Fibroblast of skin of right biceps (primary cell): Measurements from ENCODE around the gene DNAAF2.
A peak's percentile ranks its signal among the peaks of the same experiment; 100 is the strongest.
"Not testable (repeated sequence)": the region's sequence is repeated elsewhere in the genome, so short reads cannot be mapped to it uniquely, and the experiment has no call there.

Experiments used
- DNase-seq: peaks from one replicate; pipeline ENCODE4 v3.0.0-alpha.2; 2013

The DNAAF2 gene

DNA sequence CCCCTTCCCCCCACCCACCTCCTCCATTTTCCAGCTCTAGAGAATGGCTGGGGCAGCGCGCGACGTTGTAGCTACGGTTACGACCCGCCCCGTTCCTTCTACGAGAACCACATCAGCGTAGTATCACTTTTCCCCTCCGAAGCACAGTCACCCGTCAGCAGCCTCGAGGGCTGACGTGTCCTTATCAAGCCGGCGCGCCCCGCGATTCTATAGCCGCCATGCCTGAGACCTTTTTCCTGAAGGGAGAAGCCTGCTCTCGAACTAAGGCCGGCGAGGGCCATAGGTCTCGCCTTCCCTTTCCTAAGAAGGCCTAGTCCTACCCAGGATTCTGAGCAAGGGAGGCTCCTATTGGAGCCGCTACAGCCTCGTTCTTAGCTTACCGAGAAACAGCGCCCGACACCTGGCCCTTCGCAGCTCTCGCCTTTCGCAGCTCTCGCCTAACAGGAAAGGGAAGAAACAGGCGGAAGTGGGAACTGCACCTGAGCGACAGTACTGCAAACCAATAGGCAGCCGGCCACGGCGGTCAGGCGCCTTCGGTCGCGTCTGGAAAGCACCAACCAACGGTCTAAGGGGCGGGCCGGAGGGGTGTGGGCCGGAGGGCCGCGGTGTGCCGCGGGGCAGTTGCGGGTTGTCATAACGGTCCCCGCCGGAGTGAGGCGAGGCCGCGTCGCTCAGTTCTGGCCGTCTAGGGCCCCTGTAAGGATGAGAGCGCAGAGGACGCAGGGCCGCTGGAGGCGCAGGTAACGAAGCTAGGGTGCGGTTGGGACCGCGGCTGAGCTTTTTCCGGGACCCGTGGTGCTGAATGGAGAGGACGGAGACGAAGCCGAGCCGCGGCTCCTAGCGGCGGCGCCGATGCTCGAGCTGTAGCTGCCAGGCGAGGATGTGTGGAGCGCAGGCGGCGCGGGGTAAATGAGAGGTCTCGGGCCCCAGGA lies 14.6 kb downstream of the DNAAF2 start, which contains the start of the genes MGAT2 and RPL36AL:
TSS of gene MGAT2 (plus strand) at position 618 of the 932 bp plus-strand sequence. CDS start 470 bp downstream, outside the sequence.
TSS of gene RPL36AL (minus strand) at position 445 of the 932 bp plus-strand sequence. CDS start 1,522 bp downstream, outside the sequence.
- peak; percentile 99 for DNase-seq

DNA sequence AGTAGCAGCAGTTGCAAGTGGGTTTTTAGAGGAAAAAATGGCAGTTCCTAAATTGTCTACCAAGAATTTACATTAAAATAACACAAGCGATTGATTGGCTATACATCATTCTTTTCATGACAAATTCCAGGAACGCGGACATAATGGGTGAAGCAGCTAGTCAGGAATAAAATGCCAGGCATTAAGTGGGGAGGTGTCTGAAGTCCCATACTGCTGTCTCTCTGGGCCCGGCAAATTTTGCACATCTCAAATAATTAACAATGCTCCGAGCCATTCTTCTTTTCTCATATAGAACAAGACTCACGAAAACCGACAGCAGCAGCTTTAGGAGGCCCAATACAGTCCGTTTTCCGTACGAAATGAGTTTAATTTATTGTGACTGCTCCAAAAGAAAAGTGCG lies 15.3 kb downstream of the DNAAF2 start:
- no peak for DNase-seq

DNA sequence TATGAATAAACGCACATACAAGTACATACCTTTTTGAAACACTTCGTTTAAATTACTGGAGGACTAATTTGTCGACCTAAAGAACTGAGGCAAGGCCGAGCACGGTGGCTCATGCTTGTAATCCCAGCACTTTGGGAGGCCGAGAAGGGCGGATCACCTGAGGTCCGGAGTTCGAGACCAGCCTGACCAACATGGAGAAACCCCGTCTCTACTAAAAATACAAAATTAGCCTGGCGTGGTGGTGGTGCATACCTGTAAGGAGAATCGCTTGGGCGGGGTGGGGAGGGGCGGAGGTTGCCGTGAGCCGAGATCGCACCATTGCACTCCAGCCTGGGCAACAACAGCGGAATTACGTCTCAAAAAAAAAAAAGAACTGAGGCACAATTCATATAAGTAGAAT lies 15.8 kb downstream of the DNAAF2 start:
- DNase-seq: not testable (repeated sequence)

- no peak for DNase-seq
These were observed 17.1 kb downstream of the DNAAF2 start for GRCh38 chr14:49617852-49618519.

- no peak for DNase-seq
These were observed 19.3 kb downstream of the DNAAF2 start for GRCh38 chr14:49615776-49616175.

GRCh38 chr14:49614196-49614595 lies 20.8 kb downstream of the DNAAF2 start:
- DNase-seq: no peak

GRCh38 chr14:49612671-49613070 lies 22.4 kb downstream of the DNAAF2 start:
- no peak for DNase-seq

DNA sequence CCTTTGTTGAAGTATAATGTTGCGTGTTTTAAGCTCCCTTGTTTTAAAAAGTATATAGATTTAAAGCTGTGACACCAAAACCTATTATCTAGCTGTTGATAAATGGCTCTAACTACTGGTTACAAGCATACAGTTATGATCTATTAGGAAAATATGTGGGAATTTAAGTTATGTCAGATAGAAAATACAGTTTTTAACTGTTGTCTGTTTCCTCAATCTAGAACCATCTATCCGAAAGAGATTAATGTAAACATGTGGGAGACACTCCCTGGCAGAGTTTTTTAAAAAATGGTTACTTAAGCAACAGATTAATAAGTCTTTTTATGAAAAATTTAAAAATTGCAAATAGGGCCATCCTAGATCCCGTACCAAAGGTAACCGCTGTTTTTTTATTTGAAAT lies 22.8 kb downstream of the DNAAF2 start:
- DNase-seq: no peak

- DNase-seq: no peak
These were observed 27.5 kb downstream of the DNAAF2 start for GRCh38 chr14:49607583-49607982.

DNA sequence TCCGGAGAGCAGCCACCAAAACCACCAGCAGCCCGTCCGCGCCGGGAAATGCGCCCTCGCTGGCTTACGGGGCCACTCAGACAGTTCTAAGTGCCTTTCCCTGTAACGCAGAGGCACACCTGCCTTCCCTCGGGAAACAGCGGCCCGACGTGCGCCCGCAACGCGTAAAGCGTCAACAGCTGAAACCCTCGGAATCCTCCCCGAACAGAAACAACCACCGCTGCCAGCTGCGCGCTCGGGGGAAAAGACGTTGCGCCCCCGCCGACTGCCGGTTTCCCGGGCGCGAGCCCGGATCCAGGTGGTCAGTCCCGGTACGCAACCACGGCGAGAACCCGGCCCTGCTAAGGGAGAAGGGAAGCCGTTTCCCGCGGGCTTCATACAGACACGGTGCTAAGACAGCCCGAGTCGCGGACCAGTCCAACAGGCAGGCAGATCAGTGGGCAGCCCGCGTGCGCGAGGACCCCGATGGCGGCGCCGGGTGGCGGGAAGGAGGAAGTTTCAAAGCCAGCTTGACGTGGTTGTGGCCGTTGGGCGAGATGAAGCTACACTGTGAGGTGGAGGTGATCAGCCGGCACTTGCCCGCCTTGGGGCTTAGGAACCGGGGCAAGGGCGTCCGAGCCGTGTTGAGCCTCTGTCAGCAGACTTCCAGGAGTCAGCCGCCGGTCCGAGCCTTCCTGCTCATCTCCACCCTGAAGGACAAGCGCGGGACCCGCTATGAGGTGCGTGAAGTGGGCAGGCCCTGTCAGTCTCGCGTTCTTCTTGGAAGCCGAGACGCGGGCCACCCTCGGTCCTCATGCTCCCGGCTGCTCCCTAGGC lies 36.4 kb downstream of the DNAAF2 start, which contains the start of gene LRR1:
TSS of gene LRR1 (plus strand) at position 456 of the 816 bp plus-strand sequence. CDS start at position 537, 81 bp downstream.
- DNase-seq: peak; percentile 87

GRCh38 chr14:49598189-49598484 lies 36.9 kb downstream of the DNAAF2 start:
- no peak for DNase-seq

GRCh38 chr14:49594347-49595091 lies 40.5 kb downstream of the DNAAF2 start:
- DNase-seq: peak; percentile 29

- peak; percentile 78 for DNase-seq
These were observed 42.0 kb downstream of the DNAAF2 start for GRCh38 chr14:49593016-49593415.

DNA sequence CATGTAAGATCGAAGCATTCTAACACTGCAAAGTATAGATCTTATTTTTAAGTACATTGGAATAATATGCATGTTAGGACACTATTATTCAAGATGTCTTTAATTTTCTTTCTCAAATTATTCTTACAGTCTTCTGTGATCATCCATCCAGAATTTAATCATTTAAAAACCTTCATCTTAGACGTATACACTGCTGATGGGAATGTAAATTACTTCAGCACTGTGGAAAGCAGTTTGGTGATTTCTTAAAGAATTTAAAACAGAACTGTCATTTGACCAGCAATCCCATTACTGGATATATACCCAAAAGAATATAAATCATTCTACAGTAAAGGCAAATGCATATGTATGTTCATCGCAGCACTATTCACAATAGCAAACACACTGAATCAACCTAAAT lies 45.7 kb downstream of the DNAAF2 start:
- DNase-seq: no peak

DNA sequence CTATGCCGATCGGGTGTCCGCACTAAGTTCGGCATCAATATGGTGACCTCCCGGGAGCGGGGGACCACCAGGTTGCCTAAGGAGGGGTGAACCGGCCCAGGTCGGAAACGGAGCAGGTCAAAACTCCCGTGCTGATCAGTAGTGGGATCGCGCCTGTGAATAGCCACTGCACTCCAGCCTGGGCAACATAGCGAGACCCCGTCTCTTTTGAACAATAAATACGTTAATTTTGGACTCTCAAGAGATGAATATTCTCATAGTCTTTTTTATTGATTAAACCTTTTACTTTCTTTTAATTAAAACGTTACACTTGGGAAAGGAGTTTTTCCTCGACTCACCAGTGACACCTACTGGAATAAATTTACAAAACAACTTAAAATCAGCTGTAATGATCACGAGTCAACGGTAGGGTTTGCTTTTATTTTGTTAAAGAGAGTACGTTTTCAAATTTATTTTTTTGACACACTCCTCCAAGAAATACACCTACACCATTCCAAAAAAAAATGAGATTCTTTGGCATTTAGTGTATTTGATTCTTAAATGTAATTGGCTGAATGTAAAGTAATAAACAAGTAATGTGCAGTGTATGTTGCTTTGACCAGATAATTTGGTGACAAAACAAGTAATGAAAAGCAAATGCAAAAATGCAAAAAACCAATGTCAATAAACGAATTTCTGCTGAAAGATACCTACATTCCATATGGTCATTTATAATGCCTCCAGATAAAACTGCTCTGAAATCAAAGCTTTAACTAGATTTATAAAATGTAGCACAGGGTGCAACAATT lies 48.2 kb downstream of the DNAAF2 start:
- DNase-seq: peak; percentile 84

DNA sequence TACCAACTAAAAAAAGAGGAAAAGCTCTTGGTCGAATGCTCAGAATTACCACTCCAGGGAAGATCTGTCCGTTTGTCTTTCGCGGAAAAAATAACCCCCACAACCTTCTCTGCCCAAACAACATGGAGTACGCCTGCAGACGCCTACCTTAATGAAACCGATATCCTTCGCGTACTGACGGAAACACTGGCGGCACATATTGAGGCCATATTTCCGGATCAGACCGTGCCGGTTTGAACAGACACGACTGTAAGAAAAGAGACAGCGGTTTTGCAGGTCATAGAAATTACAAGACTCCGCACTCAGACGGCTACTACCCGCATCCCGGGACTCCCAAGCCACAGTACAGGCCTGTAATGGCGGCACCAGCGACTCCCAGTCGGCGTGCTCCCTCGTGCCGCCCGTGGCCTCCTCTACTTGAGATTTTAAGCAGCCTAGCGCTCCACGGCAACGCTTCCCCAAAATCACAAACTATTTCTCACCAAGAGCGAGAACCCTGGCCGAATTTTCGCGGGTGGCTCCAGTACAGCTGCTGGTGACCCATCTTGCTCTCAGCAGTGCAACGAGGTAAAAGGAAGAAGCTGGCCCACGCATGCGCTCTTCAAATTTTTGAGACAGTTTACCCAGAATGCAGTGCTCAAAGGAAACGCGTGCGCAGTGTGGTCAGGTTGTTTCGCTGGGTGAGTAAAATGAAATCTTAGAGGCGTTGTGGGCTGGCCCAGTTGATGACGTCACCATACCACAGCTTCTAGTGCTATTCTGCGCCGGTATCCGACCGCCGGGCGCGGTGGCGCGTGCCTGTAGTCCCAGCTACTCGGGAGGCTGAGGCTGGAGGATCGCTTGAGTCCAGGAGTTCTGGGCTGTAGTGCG lies 49.0 kb downstream of the DNAAF2 start, which contains the start of gene RPS29:
TSS of gene RPS29 (minus strand) at position 578 of the 870 bp plus-strand sequence. CDS start at position 544, 34 bp downstream.
- peak; percentile 99 for DNase-seq

DNA sequence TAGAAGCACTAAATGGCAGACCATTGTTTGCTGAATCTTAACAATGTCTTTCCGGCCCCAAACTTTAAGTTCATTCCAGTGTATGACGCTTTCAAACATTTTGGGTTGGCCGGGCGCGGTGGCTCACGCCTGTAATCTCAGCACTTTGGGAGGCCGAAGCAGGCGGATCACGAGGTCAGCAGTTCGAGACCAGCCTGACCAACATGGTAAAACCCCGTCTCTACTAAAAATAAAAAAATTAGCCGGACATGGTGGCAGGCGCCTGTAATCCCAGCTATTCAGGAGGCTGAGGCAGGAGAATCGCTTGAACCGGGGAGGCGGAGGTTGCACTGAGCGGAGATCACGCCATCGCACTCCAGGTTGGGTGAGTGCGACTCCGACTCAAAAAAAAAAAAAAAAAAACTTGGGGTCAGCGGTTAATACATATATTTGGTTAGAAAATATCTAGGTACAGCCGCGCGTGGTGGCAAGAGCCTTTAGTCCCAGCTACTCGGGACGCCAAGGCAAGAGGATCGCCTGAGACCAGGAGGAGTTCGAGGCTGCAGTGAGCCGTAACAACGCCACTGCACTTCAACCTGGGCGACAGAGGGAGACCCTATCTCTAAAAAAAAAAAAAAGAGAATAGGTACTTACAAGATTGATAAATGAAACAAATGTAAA lies 49.9 kb downstream of the DNAAF2 start:
- not testable (repeated sequence) for DNase-seq

GRCh38 chr14:49584058-49584457 lies 51.0 kb downstream of the DNAAF2 start:
- no peak for DNase-seq

DNA sequence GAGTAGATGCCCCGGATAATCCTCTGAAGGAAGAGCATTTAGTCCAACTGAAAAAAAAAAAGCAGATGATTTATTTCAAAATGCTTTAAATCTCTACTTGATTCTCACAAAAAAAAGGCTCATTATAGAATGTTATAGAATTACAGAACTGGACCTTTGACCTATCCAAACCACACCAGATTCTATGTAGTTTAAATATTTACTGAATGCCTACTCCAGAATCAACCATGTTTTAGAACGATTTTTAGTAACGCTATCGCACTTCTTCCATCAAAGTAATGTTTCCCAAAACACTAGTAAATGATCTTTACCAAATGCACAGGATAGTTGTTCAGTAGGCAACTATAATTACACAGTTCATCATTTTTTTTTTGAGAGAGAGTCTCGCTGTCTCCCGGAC lies 51.4 kb downstream of the DNAAF2 start:
- no peak for DNase-seq
